ENCODE measurements around the gene KLF6.
A peak's percentile ranks its signal among the peaks of the same experiment; 100 is the strongest.

The KLF6 gene

DNA sequence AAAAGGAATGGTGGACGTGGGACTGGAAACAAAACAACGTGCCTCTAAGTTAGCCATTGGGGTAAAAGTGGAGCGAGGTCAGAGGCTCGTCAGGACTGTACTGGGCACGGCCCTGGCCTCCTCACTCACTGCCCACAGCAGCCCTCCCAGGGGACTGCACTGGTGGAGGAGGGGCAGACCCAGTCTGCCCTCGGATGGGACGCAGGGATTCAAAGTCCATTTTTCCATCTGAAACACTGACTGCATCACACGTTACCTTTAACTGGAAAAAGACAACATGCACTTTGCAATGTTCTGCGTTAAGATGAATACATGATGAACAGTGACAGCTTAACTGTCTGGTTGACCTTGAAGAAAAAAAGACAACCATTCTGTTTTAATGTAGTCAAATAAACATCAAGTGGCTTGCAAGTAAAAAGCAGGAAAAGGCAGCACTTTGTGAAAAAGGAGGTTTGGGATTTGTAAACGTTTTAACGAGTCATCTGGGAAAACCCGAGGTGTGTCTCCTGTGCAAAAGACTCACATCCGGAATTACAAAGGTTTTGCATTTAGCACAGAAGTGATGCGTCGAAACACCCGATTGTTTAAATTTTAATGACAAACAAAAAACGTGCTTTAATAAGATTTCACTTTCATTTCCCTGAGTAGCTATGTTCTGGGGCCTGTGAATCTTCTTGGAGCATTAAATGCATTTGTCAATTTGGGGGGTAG, 18.8 kb downstream of the KLF6 start:
- peak overlapping the region; percentile 45 for H3K4me3 ChIP-seq (ENCODE audit: low read length)
- H3K36me3 ChIP-seq (replicated peaks; ENCODE audit: low read depth, low read length), result peaks cover 3% of the 10 kb centered on the region
- H2AFZ ChIP-seq (ENCODE audit: low read depth, low read length), result 0 out of 2 replicates have a peak overlapping the region, but pooled peaks have one; percentile 4
- H3K27ac ChIP-seq (ENCODE audit: low read length), result no peak overlapping the region
- peak overlapping the region; percentile 76 for H3K4me2 ChIP-seq (ENCODE audit: low read length)
- no peak overlapping the region for H3K9ac ChIP-seq (ENCODE audit: low read length)
- H3K9me3 ChIP-seq (ENCODE audit: insufficient read depth, low read length), result no peaks in the 10 kb centered on the region
- no peak for TF ChIP-seq EZH2phosphoT487 (IDR thresholded peaks at IDR 0.05; ENCODE audit: low read depth)
- TF ChIP-seq, protein P1, sequence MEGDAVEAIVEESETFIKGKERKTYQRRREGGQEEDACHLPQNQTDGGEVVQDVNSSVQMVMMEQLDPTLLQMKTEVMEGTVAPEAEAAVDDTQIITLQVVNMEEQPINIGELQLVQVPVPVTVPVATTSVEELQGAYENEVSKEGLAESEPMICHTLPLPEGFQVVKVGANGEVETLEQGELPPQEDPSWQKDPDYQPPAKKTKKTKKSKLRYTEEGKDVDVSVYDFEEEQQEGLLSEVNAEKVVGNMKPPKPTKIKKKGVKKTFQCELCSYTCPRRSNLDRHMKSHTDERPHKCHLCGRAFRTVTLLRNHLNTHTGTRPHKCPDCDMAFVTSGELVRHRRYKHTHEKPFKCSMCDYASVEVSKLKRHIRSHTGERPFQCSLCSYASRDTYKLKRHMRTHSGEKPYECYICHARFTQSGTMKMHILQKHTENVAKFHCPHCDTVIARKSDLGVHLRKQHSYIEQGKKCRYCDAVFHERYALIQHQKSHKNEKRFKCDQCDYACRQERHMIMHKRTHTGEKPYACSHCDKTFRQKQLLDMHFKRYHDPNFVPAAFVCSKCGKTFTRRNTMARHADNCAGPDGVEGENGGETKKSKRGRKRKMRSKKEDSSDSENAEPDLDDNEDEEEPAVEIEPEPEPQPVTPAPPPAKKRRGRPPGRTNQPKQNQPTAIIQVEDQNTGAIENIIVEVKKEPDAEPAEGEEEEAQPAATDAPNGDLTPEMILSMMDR (IDR thresholded peaks at IDR 0.05; ENCODE audit: low read depth, low read length), result no peak
- no peaks in the 10 kb centered on the region for H3K27me3 ChIP-seq (ENCODE audit: low read depth, low read length)
- H4K20me1 ChIP-seq (ENCODE audit: insufficient read depth, low read length), result no peaks in the 10 kb centered on the region
- peaks cover 54% of the 10 kb centered on the region for H3K4me1 ChIP-seq (ENCODE audit: low read length)
- H3K79me2 ChIP-seq (ENCODE audit: low read length), result no peaks in the 10 kb centered on the region

DNA sequence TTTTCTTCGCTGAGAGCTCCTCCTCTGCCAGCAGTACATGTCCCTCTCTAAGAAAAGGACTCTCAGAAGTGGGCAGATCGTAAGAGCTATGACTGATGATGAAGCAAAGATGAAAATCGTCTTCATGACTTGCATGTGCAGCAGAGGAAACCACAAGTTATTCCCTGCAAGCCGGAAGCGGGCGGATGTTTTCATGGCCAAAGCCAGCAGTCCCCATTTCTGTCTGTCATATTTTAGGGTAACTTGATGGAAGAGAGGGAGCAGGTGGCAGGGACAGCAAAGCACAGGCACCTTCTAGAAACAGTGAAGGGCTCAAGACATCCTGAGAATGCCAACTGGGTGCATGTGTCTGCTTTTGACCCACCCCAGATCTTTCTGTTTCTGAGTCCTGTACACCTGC, 19.9 kb downstream of the KLF6 start:
- H3K27me3 ChIP-seq (ENCODE audit: low read depth, low read length), result no peaks in the 10 kb centered on the region
- peaks cover 64% of the 10 kb centered on the region for H3K4me1 ChIP-seq (ENCODE audit: low read length)
- TF ChIP-seq, protein P1 (IDR thresholded peaks at IDR 0.05; ENCODE audit: low read depth, low read length), result no peak
- no peak for TF ChIP-seq EZH2phosphoT487 (IDR thresholded peaks at IDR 0.05; ENCODE audit: low read depth)
- peak overlapping the region; percentile 76 for H3K4me2 ChIP-seq (ENCODE audit: low read length)
- peak overlapping the region; percentile 49; the same call in 1 of the 2 replicates for H3K9ac ChIP-seq (ENCODE audit: low read length)
- H4K20me1 ChIP-seq (ENCODE audit: insufficient read depth, low read length), result no peaks in the 10 kb centered on the region
- H3K79me2 ChIP-seq (ENCODE audit: low read length), result no peaks in the 10 kb centered on the region
- H3K27ac ChIP-seq (ENCODE audit: low read length), result peak overlapping the region; percentile 43
- H3K36me3 ChIP-seq (replicated peaks; ENCODE audit: low read depth, low read length), result peaks cover 3% of the 10 kb centered on the region
- H3K4me3 ChIP-seq (ENCODE audit: low read length), result peak overlapping the region; percentile 51
- peak overlapping the region; percentile 62 for H2AFZ ChIP-seq (ENCODE audit: low read depth, low read length)
- H3K9me3 ChIP-seq (ENCODE audit: insufficient read depth, low read length), result no peaks in the 10 kb centered on the region

DNA sequence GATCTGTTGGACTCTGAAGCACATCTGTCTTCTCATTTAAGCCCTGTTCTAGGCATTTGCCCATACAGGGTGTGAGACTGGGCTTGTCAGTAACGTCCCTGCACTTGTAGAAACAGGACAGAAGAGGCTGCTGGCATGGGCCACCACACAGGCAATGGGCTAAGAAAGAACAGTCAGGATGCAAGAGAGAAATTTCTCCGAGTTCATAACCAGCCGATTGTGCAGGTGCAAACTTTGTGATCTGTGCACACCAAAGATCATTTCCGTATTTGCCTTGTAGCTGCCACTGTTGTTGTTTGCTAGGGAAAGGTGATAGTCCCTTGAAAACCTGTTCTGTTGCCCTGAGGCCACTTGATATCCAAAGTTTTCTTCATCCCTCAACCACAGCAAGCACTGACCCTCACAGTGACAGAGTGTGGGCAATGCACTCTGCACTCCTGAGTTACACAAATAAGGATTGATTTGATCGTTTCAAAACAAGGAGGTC, 20.3 kb downstream of the KLF6 start:
- H3K27me3 ChIP-seq (ENCODE audit: low read depth, low read length), result no peaks in the 10 kb centered on the region
- H3K36me3 ChIP-seq (replicated peaks; ENCODE audit: low read depth, low read length), result peaks cover 3% of the 10 kb centered on the region
- H3K4me2 ChIP-seq (ENCODE audit: low read length), result peak overlapping the region; percentile 76
- peak overlapping the region; percentile 62 for H2AFZ ChIP-seq (ENCODE audit: low read depth, low read length)
- H3K9me3 ChIP-seq (ENCODE audit: insufficient read depth, low read length), result no peaks in the 10 kb centered on the region
- peak overlapping the region; percentile 49; the same call in 1 of the 2 replicates for H3K9ac ChIP-seq (ENCODE audit: low read length)
- no peak for TF ChIP-seq EZH2phosphoT487 (IDR thresholded peaks at IDR 0.05; ENCODE audit: low read depth)
- TF ChIP-seq, protein P1 (IDR thresholded peaks at IDR 0.05; ENCODE audit: low read depth, low read length), result no peak
- peaks cover 69% of the 10 kb centered on the region for H3K4me1 ChIP-seq (ENCODE audit: low read length)
- H4K20me1 ChIP-seq (ENCODE audit: insufficient read depth, low read length), result no peaks in the 10 kb centered on the region
- H3K79me2 ChIP-seq (ENCODE audit: low read length), result no peaks in the 10 kb centered on the region
- peak overlapping the region; percentile 43 for H3K27ac ChIP-seq (ENCODE audit: low read length)
- peak overlapping the region; percentile 51 for H3K4me3 ChIP-seq (ENCODE audit: low read length)

DNA sequence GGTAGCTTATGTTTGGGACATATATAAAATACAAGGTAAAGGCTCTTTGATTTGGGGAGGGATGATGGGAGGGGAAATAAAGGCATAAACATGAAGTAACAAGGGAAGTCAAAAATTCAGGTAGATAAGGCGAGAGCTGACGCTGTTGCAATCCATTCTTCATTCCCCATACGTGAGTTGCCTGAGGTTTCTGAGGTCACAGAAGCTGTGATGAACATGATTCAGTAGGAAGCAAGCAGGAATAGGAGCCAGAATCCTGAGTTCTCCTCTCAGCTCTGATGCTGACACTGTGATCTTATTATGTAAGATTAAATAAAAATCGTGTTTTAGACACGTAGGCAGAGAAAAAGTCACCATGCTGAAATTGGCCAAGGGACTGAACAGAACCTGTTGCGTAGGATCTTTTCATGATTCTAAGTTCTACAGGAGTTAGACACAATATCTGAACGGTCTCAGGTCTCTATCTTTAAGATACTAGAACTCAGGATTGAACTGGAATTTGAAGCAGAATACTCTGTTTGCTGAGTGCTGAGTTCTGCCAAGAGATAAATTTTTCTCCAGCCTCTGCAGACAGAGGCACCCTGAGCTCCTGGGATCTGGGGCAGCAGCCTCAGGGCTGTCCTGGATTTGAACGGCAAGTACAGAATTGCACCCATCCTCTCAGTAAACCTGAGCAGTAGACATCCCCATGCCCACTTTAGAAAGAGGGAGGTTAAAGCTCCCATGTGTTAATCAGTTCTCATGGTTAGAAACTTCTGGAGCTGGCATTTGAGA, 21.0 kb downstream of the KLF6 start:
- H3K9me3 ChIP-seq (ENCODE audit: insufficient read depth, low read length), result no peaks in the 10 kb centered on the region

More for the DNA sequence above, 21.0 kb downstream of the KLF6 start:
- TF ChIP-seq, protein P1 (IDR thresholded peaks at IDR 0.05; ENCODE audit: low read depth, low read length), result no peak
- TF ChIP-seq EZH2phosphoT487 (IDR thresholded peaks at IDR 0.05; ENCODE audit: low read depth), result no peak
- H3K4me2 ChIP-seq (ENCODE audit: low read length), result peak overlapping the region; percentile 76
- peak overlapping the region; percentile 49; the same call in 1 of the 2 replicates for H3K9ac ChIP-seq (ENCODE audit: low read length)
- H3K36me3 ChIP-seq (replicated peaks; ENCODE audit: low read depth, low read length), result peaks cover 3% of the 10 kb centered on the region
- H3K4me3 ChIP-seq (ENCODE audit: low read length), result peak overlapping the region; percentile 51
- peak overlapping the region; percentile 62; the same call in 1 of the 2 replicates for H2AFZ ChIP-seq (ENCODE audit: low read depth, low read length)
- H3K27ac ChIP-seq (ENCODE audit: low read length), result peak overlapping the region; percentile 43
- peaks cover 75% of the 10 kb centered on the region for H3K4me1 ChIP-seq (ENCODE audit: low read length)
- H4K20me1 ChIP-seq (ENCODE audit: insufficient read depth, low read length), result no peaks in the 10 kb centered on the region
- no peaks in the 10 kb centered on the region for H3K79me2 ChIP-seq (ENCODE audit: low read length)
- H3K27me3 ChIP-seq (ENCODE audit: low read depth, low read length), result no peaks in the 10 kb centered on the region
